ENCODE measurements around the gene ENOX1. TPM values are rescaled to one million over a fixed set of nuclear protein-coding genes. Genes with fewer than 3 reads are reported as not detected.
A peak's percentile ranks its signal among the peaks of the same experiment; 100 is the strongest.

The ENOX1 gene
- total RNA-seq, 1 experiment from 2014 or later = not detected

GRCh38 chr13:43694146-43694664 is 92.6 kb downstream of the ENOX1 start:
- in situ Hi-C loops (cut with HindIII; ENCODE audit: low pct_unique_long_range_greater_than_20kb, low sequenced_read_pairs) = no loop called here
- no peak for DNase-seq (ENCODE audit: low read depth)

- in situ Hi-C loops (cut with HindIII; ENCODE audit: low pct_unique_long_range_greater_than_20kb, low sequenced_read_pairs) = no loop called here
- no peak for DNase-seq (ENCODE audit: low read depth)
Measured at GRCh38 chr13:43693639-43694038, 93.1 kb downstream of the ENOX1 start.

GRCh38 chr13:43688227-43688907 is 98.4 kb downstream of the ENOX1 start:
- in situ Hi-C loops (cut with HindIII; ENCODE audit: low pct_unique_long_range_greater_than_20kb, low sequenced_read_pairs) = no loop called here
- DNase-seq (ENCODE audit: low read depth) = no peak

- no peak for DNase-seq (ENCODE audit: low read depth)
- in situ Hi-C loops (cut with HindIII; ENCODE audit: low pct_unique_long_range_greater_than_20kb, low sequenced_read_pairs) = no loop called here
Measured at GRCh38 chr13:43687038-43687437, 99.7 kb downstream of the ENOX1 start.

GRCh38 chr13:43686557-43686956 is 100.2 kb downstream of the ENOX1 start:
- in situ Hi-C loops (cut with HindIII; ENCODE audit: low pct_unique_long_range_greater_than_20kb, low sequenced_read_pairs) = no loop called here
- peak; percentile 26 for DNase-seq (ENCODE audit: low read depth)

DNA sequence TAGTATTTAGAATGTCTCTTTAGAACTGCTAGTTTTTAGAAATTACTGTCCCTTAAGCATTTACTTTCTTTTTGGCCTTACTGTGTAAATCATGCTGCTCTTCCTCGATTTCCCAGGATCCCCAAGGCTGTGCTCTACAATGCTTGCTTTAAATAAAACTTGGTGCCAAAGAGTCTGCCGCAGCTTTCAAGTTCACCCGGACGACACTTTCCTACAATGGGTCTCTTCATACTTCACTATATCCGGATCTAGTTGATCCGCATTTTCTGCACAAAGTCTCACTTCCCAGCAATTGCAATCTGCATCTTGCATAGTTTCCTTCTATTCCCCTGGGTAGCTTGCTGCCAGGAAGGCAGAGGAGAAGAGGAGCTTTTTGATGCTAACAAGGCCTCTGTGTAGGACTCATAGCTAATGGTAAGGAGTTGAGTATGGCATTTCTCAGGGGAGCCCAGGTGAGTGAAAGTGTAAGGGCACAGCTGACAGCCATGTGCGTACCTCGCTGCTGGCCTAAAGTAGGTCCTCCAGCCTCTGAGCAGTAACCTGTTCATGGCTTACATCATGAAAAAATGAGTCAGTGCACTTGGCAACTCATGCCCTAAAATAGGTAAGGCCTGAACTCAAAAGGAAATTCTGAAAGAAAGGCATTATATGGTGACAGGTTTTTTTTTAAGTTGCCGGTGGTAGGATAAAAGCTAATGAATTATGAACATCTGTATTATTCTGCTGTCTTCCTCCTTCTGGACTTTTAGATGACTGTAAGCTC is 101.6 kb downstream of the ENOX1 start:
- DNase-seq (ENCODE audit: low read depth) = no peak
- in situ Hi-C loops (cut with HindIII; ENCODE audit: low pct_unique_long_range_greater_than_20kb, low sequenced_read_pairs) = no loop called here

DNA sequence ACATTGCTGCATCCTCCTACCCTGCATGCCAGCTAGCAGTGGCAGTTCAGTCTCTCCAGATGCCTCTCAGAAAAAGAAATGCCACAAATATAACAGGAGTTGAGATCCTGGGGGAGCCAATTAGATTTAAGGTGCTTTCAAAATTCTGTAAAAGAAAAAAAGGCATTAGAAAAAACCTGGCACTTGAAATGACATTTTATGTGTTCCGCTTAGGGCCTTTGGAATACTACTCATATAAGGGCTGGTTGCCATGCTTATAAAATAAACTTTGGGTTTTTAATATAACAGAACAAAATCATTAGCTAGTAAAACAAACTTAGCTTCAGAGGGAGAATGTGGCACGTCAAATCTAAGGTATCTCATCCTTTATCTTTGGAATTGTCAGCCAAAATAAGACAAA is 104.1 kb downstream of the ENOX1 start:
- DNase-seq (ENCODE audit: low read depth) = no peak
- in situ Hi-C loops (cut with HindIII; ENCODE audit: low pct_unique_long_range_greater_than_20kb, low sequenced_read_pairs) = no loop called here

DNA sequence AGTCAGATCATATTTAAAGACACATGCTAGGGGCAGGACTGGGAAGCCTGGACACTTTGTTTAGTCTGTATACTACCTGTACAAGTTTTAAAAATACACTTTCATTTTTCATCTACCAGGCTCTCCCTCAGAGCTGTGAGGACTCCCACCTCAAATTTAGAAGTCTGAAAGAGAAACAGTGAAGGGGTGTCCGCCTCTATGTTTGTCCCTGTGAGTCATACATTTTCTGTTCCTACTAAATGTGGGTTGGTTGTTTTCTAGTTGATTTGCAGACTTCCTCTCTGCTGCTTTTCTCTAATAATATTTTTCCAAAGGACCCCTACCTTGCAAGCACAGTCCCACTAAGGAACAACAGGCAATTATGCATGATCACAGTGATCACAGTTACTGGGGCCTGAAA is 110.5 kb downstream of the ENOX1 start:
- no peak for DNase-seq (ENCODE audit: low read depth)
- in situ Hi-C loops (cut with HindIII; ENCODE audit: low pct_unique_long_range_greater_than_20kb, low sequenced_read_pairs) = no loop called here

DNA sequence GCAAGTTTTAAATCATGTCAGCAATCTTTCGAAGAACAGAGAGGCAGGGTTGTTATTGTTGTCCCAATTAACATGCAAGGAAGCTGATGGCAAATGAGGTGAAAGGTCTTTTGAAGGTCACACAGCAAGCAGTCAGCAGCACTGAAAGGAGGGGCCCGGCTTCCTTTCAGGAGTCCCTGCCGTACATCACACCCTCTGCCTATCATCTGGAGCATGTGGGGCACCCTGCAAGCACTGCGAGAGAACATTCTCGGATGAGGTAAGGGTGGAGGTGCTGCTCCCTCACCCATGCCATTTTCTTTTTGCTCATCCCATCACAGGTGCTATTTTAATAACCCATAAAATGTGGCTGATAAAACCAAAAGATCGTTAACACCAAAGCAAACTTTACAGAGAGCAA is 111.2 kb downstream of the ENOX1 start:
- in situ Hi-C loops (cut with HindIII; ENCODE audit: low pct_unique_long_range_greater_than_20kb, low sequenced_read_pairs) = no loop called here
- no peak for DNase-seq (ENCODE audit: low read depth)

GRCh38 chr13:43669964-43670363 is 116.8 kb downstream of the ENOX1 start:
- in situ Hi-C loops (cut with HindIII; ENCODE audit: low pct_unique_long_range_greater_than_20kb, low sequenced_read_pairs) = no loop called here

GRCh38 chr13:43669101-43669500 is 117.7 kb downstream of the ENOX1 start:
- in situ Hi-C loops (cut with HindIII; ENCODE audit: low pct_unique_long_range_greater_than_20kb, low sequenced_read_pairs) = no loop called here

More at GRCh38 chr13:43669964-43670363, 116.8 kb downstream of the ENOX1 start:
- DNase-seq (ENCODE audit: low read depth) = no peak

DNA sequence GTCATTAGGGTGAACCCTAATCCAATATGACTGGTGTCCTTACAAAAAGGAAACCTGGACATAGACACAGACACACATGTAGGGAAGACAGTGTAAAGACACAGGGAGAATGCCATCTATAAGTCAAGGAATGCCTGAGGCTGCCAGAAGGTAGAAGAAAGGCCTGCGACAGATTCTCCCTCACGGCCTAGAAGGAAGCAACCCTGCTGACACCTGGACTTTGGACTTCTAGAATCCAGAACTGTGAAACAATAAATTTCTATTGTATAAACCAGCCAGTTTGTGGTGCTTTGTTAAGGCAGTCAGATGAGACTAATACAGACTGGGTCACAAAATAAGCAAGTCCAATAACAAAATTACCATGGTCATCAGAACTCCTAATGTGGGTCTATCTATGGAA is 120.4 kb downstream of the ENOX1 start:
- DNase-seq (ENCODE audit: low read depth) = no peak
- in situ Hi-C loops (cut with HindIII; ENCODE audit: low pct_unique_long_range_greater_than_20kb, low sequenced_read_pairs) = no loop called here

More at GRCh38 chr13:43669101-43669500, 117.7 kb downstream of the ENOX1 start:
- no peak for DNase-seq (ENCODE audit: low read depth)

- in situ Hi-C loops (cut with HindIII; ENCODE audit: low pct_unique_long_range_greater_than_20kb, low sequenced_read_pairs) = no loop called here
- no peak for DNase-seq (ENCODE audit: low read depth)
Measured at GRCh38 chr13:43665388-43665787, 121.4 kb downstream of the ENOX1 start.

DNA sequence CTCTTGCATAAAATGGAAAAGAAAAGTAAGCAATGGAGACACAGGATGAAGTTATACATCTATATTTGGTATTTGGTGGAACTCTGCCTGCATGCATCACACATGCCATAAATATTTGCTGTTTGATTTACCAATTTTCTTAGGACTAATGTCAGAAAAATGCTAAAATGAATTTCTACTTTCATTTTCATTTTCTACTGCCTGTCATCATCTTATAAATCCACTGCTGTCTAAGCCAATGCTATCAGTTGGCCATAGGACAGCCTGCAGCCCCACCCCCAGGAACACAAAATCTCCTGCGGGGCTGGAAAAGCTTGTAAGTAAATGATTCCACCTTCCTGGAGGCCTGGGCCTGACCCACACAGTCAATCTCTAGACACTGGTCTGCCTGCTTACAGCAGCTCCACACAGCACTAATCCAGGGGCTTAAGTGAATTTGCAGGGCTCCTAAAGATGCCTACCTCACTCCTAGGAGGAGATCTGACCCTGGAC is 122.0 kb downstream of the ENOX1 start:
- DNase-seq (ENCODE audit: low read depth) = no peak
- in situ Hi-C loops (cut with HindIII; ENCODE audit: low pct_unique_long_range_greater_than_20kb, low sequenced_read_pairs) = no loop called here

DNA sequence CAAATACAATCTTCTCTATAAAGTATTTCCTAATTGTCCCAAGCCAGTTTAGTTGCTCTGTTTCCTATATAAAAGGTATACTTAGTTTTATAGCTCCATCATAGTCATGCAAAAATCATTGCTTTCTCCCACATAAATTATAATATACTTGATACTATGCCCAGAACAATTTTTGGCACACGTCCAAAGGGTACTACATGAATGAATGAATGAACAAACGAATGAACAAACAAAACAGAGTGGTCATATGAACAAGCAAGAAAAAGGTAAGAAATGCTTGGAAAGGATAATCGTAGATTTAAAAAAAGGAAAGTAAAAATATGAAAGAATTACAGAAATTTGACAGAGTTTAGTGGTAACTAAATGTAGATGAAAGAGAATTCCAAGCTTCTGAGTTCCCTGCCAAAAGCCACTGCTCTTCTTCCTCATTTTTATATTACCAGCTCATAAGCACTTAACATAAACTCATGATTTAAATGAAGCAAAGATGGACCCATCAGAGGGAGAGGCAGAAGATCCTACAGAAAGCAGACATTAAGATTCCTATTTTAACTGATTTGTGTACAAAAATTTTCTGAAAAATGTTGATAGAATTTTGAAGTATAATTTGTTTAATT is 123.2 kb downstream of the ENOX1 start:
- no peak for DNase-seq (ENCODE audit: low read depth)
- in situ Hi-C loops (cut with HindIII; ENCODE audit: low pct_unique_long_range_greater_than_20kb, low sequenced_read_pairs) = no loop called here

DNA sequence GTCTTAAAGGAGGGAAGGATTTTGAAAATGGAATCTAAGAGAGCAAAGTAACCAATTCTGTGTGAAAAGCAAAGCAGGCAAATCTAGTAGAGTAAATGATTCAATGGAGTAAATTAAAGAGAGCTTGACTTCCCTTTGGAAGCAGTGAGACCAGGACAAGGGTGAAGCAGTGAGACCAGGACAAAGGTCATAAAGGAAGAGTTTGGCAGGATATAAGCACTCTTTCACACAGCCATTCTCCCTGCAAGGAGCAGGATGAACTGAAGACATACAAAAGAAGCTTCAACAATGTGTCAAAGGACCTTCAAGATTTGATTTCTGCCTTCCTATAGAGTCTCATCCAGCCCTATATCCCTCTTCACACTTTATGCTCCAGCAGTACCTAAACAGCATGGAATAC is 123.8 kb downstream of the ENOX1 start:
- DNase-seq (ENCODE audit: low read depth) = no peak
- in situ Hi-C loops (cut with HindIII; ENCODE audit: low pct_unique_long_range_greater_than_20kb, low sequenced_read_pairs) = no loop called here

- in situ Hi-C loops (cut with HindIII; ENCODE audit: low pct_unique_long_range_greater_than_20kb, low sequenced_read_pairs) = no loop called here
- DNase-seq (ENCODE audit: low read depth) = no peak
Measured at GRCh38 chr13:43661161-43661830, 125.5 kb downstream of the ENOX1 start.

GRCh38 chr13:43657485-43657884 is 129.3 kb downstream of the ENOX1 start:
- DNase-seq (ENCODE audit: low read depth) = no peak
- in situ Hi-C loops (cut with HindIII; ENCODE audit: low pct_unique_long_range_greater_than_20kb, low sequenced_read_pairs) = no loop called here
